HUES6 (cell line): ENCODE results near the gene MIPEP.

ENCODE experiments used
- H3K27ac ChIP-seq: 2 replicates; pipeline ENCODE4 v1.7.0; 2013; ENCODE audit warnings: low read depth, mild to moderate bottlenecking, low read length, inconsistent platforms
- H3K27me3 ChIP-seq: 2 replicates; pipeline ENCODE4 v1.6.1; 2013; ENCODE audit warnings: low read length; ENCODE audit not compliant: control insufficient read depth, insufficient read depth
- H3K36me3 ChIP-seq: 2 replicates; pipeline ENCODE4 v1.6.1; 2013; ENCODE audit warnings: low read length; ENCODE audit not compliant: control insufficient read depth, insufficient read depth
- H3K4me1 ChIP-seq: 2 replicates; pipeline ENCODE4 v1.6.1; 2013; ENCODE audit warnings: low read length; ENCODE audit not compliant: control insufficient read depth, insufficient read depth
- H3K4me3 ChIP-seq: 2 replicates; pipeline ENCODE4 v1.5.1; 2013; ENCODE audit warnings: low read depth, low read length
- H3K9ac ChIP-seq: one replicate; pipeline ENCODE4 v1.6.1; 2013; ENCODE audit warnings: mild to moderate bottlenecking, low read length
- H3K9me3 ChIP-seq: 2 replicates; pipeline ENCODE4 v1.6.1; 2013; ENCODE audit warnings: low read depth, low read length; ENCODE audit not compliant: control insufficient read depth, insufficient read depth

Gene MIPEP

DNA sequence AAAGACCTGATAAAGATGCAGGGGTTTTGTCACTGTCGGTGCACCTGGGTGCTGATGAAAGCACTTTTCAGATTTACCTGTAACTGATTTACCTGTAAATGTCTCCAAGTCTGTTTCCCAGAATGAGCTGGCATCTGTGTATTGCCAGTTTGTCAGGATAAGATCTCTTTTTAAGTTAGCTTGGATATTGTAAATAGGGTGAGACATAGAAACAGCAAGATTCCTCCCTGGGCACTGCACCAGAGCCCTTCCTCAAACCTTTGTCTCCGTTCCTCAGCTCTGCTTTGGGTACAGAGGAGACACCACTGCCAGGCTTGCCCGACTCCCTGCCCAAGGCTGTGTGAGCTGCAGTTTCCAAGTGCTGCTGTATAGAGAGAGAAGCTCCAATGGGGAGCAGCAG lies 160.4 kb downstream of the MIPEP start:
- H3K4me1 ChIP-seq = peaks cover 11% of the 10 kb centered on the region
- H3K36me3 ChIP-seq = no peaks in the 10 kb centered on the region
- no peaks in the 10 kb centered on the region for H3K27me3 ChIP-seq
- no peak overlapping the region for H3K27ac ChIP-seq
- H3K9ac ChIP-seq = no peak overlapping the region
- H3K4me3 ChIP-seq = no peak overlapping the region
- no peaks in the 10 kb centered on the region for H3K9me3 ChIP-seq

DNA sequence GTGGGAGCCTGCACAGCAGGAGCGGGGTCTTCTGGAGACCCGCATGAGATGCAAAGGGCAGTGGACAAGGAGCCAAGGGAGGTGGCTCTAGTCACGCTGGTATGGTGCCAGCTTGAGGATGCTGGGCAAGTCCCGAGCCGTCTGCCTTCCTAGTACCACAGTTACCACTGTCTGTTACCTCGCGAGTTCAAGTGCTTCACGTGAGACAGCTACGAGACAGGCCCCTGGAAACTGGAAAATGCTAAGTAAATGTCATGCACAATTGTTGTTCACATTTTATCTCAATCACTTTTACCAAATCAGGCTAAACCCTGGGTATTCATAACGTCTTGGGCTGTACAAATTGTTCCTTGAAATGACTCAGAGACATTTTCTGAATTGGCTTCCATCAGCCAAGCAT lies 163.3 kb downstream of the MIPEP start:
- H3K27me3 ChIP-seq = no peaks in the 10 kb centered on the region
- H3K4me3 ChIP-seq = no peak overlapping the region
- H3K9ac ChIP-seq = no peak overlapping the region
- H3K9me3 ChIP-seq = no peaks in the 10 kb centered on the region
- peaks cover 14% of the 10 kb centered on the region for H3K4me1 ChIP-seq
- H3K27ac ChIP-seq = no peak overlapping the region
- H3K36me3 ChIP-seq = no peaks in the 10 kb centered on the region

DNA sequence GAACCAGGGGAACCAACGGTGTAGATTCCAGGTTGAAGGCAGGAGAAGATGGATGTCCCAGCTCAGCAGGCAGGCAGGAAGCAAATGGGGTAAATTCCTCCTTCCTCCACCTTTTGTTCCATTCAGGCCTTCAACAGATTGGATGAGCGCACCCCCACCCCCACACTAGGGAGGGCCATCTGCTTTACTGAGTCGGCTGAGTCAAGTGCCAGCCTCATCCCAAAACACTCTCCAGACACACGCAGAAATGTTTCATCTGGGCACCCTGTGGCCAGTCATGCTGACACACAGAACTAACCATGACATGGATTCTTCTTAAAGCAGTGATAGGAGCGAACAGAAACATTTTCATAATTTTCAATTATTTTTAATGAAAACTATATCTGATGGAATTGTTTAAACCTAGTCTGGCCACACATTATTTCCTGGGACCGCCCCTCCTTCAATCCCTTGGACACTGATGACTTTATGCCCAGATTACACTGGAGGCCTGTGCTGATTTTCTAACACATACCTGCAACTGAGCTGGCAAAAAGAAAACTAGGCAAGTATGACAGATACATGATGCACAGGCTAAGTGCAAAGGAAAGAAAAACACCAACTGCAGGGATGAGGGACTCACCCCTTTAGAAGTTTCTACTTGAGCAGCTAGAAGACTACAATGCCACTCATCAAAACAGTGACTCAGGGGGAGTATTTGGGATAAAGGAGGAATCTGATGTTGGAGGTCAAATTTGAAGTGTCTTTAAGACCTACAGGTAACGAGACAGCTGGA lies 164.8 kb downstream of the MIPEP start:
- no peaks in the 10 kb centered on the region for H3K9me3 ChIP-seq
- H3K27me3 ChIP-seq = no peaks in the 10 kb centered on the region
- H3K27ac ChIP-seq = no peak overlapping the region
- no peak overlapping the region for H3K4me3 ChIP-seq
- peaks cover 14% of the 10 kb centered on the region for H3K4me1 ChIP-seq
- no peak overlapping the region for H3K9ac ChIP-seq
- no peaks in the 10 kb centered on the region for H3K36me3 ChIP-seq

DNA sequence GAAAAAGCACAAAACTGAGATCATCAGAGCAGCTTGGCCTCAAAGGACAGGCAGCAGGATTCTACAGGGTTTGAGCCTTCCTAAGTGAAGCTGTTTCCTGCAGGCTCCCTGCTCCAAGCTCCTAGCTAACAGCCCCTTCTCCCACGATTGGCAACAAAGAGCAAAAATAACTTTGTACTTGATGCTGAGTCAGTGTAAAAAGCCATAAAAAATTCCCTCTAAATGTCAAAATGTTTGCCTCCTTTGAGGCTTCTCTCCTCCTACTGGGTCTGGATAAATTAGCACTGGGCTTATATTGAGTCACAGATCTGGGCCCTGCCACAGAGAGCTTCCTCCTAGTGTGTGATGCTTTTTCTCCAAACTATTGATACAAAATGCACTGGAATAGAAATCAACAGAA lies 165.7 kb downstream of the MIPEP start:
- Histone ChIP-seq H3K27ac (no peak overlapping the region), H3K9me3 (no peaks in the 10 kb centered on the region), H3K4me3 (no peak overlapping the region), H3K9ac (no peak overlapping the region), H3K4me1 (peaks cover 14% of the 10 kb centered on the region), H3K27me3 (no peaks in the 10 kb centered on the region), H3K36me3 (no peaks in the 10 kb centered on the region)

DNA sequence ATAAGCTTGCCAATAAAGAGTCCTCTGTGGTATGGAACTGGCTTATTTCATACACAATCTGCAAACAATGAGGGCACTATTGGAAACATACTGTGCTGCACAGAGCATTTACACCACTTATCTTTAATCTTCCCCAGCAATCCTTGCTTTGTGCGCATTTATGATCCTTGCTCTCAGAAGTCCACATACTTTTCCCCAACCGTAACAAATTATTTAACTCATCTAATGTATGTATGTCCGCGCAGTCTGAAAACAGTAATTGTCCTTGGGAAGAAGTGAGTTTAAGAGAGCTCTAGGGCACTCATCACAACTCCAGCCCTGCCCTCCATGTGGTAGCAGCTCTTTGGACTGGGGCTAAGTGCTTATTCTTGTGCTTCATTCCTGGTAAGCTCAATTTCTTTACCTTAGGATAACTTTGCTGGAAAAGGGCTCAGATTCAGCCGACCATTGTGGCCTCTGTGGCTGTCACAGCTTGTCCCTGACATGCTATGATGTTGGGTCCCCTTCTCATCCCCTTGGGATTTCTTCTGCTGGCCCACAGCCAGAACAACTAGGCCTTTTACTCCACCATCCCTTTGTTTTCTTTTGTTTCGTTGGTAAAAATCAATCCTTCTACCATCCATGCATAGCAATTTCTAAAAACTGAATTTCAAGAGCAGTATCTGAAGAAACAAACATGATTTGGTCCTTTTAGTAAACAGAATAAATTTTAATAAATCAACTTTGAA lies 166.3 kb downstream of the MIPEP start:
- no peak overlapping the region for H3K9ac ChIP-seq
- no peak overlapping the region for H3K27ac ChIP-seq

DNA sequence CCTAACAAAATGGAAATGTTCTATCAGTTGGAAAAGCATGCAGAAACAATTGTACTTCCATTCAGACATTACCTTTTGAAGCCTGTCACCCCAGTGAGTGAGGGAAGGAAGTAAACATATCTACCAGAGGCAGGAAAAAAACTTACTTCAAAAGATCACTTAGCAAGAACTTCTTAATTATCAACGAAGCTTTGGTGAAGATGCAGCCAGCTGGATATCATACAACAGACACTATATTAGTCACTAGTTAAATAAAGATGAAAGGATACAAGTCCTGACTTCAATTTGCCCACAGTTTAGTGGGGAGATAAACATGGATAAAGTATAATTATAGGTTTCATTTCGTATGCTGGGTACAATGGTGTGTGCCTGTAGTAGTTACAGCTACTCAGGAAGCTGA lies 170.2 kb downstream of the MIPEP start:
- Histone ChIP-seq H3K9me3 (no peaks in the 10 kb centered on the region; the same call in 1 of the 2 replicates), H3K36me3 (no peaks in the 10 kb centered on the region), H3K9ac (no peak overlapping the region), H3K4me1 (peaks cover 5% of the 10 kb centered on the region), H3K27ac (no peak overlapping the region), H3K4me3 (no peak overlapping the region), H3K27me3 (no peaks in the 10 kb centered on the region)

More for the DNA sequence above, 166.3 kb downstream of the MIPEP start:
- Histone ChIP-seq H3K36me3 (no peaks in the 10 kb centered on the region), H3K4me1 (peaks cover 14% of the 10 kb centered on the region), H3K27me3 (no peaks in the 10 kb centered on the region), H3K4me3 (no peak overlapping the region), H3K9me3 (no peaks in the 10 kb centered on the region)

DNA sequence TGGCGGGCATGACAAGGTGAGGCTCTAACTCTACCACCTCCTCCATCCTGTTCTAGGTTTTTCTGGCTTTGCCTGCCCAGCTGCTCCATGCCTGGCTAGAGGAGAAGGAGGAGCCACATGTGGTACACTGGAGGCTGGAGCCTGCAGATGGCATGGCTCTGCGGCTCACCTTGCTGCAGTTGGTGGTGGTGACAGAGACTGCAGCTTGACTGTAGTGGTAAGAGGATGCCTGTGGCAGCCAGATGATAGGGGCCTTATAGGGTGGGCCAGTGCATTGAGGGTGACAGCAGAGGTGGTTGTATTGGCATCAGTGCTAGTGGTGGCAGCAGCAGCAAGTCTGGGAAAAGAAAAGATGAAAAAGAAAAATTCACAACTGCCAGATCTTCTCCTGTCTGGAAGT lies 172.8 kb downstream of the MIPEP start:
- H3K27me3 ChIP-seq = no peaks in the 10 kb centered on the region
- no peaks in the 10 kb centered on the region for H3K4me1 ChIP-seq
- no peaks in the 10 kb centered on the region for H3K36me3 ChIP-seq
- no peak overlapping the region for H3K9ac ChIP-seq
- no peak overlapping the region for H3K4me3 ChIP-seq
- H3K9me3 ChIP-seq = no peaks in the 10 kb centered on the region; the same call in none of the 2 replicates
- no peak overlapping the region for H3K27ac ChIP-seq

DNA sequence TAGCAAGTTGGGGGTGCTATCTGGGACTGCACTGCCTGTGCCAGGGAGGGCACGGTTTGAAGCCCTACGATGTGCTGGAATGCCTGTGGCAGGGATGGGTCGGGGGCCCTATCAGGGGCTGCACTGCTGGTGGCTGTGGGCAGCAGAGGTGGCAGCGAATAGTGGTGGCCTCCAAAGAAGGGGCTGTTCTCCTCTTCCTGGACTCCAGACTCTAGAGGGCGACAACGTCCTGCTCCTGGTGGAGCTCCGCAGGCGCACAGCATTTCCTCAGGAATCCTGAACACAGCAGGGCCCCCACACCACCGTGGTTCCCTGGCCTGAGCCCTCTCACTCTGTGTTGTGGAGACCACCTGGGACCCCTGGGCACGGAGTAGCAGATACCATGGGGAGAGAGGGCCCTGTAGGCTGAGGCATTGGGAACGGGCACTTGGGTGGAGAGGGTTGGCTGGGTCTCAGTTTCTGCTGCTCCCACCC lies 173.4 kb downstream of the MIPEP start:
- no peaks in the 10 kb centered on the region for H3K4me1 ChIP-seq
- no peak overlapping the region for H3K4me3 ChIP-seq
- H3K36me3 ChIP-seq = no peaks in the 10 kb centered on the region
- no peak overlapping the region for H3K27ac ChIP-seq
- H3K9ac ChIP-seq = no peak overlapping the region
- no peaks in the 10 kb centered on the region; the same call in none of the 2 replicates for H3K9me3 ChIP-seq
- no peaks in the 10 kb centered on the region for H3K27me3 ChIP-seq

DNA sequence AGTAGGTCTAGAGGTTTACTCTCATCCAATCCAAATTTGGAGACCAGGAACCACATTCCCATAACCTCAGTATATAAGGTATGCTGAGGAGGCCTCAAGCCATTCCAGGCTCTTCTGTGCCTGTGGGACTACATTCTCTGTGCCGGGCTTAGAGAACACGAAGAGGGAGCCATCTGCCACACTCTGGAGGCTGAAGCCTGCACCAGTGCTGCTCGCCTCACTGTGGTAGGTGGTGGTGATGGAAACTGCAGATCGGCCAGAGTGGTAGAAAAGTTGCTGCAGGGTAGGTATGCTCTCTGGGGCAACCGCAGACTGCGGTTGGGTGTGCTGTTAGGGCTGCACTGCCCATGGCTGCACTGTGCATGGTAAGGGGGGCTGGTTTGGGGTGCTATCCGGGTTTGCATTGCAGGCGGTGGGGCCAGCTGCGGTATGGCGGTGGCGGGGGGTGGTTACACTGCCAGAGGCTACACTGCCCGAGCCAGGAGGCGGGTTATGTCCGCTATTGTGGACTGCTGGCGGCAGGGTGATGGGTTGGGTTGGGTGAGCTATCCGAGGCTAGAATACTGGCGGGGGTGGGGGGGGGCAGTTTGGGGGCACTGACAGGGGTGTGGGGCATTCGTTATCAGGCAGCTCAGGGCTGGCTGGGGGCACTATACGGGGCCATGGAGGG lies 174.0 kb downstream of the MIPEP start:
- H3K36me3 ChIP-seq = no peaks in the 10 kb centered on the region
- H3K27ac ChIP-seq = no peak overlapping the region
- no peak overlapping the region for H3K4me3 ChIP-seq
- H3K27me3 ChIP-seq = no peaks in the 10 kb centered on the region
- H3K9me3 ChIP-seq = no peaks in the 10 kb centered on the region; the same call in none of the 2 replicates
- no peak overlapping the region for H3K9ac ChIP-seq
- H3K4me1 ChIP-seq = no peaks in the 10 kb centered on the region

DNA sequence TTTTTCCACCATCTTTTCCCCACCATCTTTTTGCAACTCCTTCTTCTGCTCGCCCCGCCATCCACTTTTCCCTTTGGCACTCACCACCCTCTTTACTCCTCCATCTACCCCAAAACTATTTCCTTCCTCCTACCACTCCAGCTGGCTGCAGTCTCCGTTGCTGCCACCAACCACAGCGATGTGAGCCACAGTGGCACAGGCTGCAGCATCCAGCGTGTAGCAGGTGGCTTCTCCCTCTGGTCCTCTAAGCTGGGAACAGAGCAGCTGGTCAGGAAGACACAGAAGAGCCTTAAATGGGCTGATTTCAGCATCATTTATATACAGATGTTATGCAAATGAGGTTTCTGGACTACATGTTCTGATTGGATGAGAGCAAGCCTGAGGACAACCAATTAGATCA lies 174.5 kb downstream of the MIPEP start:
- Histone ChIP-seq H3K36me3 (no peaks in the 10 kb centered on the region), H3K27ac (no peak overlapping the region)

DNA sequence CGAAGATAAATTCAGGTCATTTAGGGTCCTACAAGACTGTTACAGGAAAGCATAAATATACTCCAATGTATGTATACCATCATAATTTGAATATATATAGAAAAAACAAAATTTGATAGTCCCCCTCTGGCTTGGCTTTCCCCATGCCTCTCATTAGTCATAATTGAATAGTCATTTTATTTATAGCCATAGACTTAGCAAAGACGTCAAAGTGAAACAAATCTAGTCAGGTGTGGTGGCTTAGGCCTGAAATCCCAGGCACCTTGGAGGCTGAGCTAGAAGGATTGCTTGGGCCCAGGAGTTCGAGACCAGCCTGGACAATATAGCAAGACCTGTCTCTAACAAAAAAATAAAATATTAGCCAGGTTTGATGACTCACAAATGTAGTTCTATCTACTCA lies 177.8 kb downstream of the MIPEP start:
- Histone ChIP-seq H3K4me3 (no peak overlapping the region), H3K27me3 (no peaks in the 10 kb centered on the region), H3K9me3 (no peaks in the 10 kb centered on the region; the same call in none of the 2 replicates), H3K4me1 (no peaks in the 10 kb centered on the region), H3K9ac (no peak overlapping the region), H3K27ac (no peak overlapping the region), H3K36me3 (no peaks in the 10 kb centered on the region)

More for the DNA sequence above, 174.5 kb downstream of the MIPEP start:
- Histone ChIP-seq H3K9ac (no peak overlapping the region), H3K27me3 (no peaks in the 10 kb centered on the region), H3K9me3 (no peaks in the 10 kb centered on the region; the same call in none of the 2 replicates), H3K4me1 (no peaks in the 10 kb centered on the region), H3K4me3 (no peak overlapping the region)
